GM23248 (cell line): ENCODE results near the gene PEX19.

Source experiments
- EZH2 ChIP-seq: fragments of 200-600 bp; sonication (generic); IDR thresholded peaks from 2 replicates; pipeline ENCODE4 v1.6.1; 2018; ENCODE audit warnings: antibody characterized with exemption, mild to moderate bottlenecking; ENCODE audit not compliant: insufficient read depth, poor library complexity, severe bottlenecking
- EZH2phosphoT487 ChIP-seq: fragments of 200-600 bp; sonication (generic); IDR thresholded peaks from 2 replicates; pipeline ENCODE4 v1.6.1; 2018; ENCODE audit warnings: antibody characterized with exemption, moderate library complexity, mild to moderate bottlenecking, low read depth; ENCODE audit not compliant: insufficient read depth

DNA sequence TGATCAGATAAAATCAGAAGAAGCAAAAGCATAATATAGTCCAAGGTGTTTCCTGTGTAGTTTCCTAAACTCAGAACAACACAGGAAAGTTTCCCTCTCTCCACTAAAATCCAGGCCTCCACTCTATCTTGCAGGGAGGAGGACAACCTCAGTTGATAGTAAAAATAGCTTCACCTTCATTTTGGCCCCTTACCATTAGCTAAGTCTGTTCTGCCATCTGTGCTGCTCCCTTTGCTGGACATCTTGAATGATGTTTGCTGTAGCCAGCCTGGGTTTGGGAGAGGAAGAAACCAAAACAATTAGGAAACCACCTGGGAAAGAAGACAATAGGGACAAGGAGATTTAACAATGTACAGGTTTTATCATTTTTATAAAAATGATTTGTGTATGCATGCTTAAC lies 41.2 kb downstream of the PEX19 start:
- TF ChIP-seq EZH2 (no peak), EZH2phosphoT487 (no peak)
